PC-9 (cell line): ENCODE data around the gene MAP3K5. TPM values are rescaled to one million over a fixed set of nuclear protein-coding genes. Genes with fewer than 3 reads are reported as not detected.

ENCODE experiments used
- BruUV-seq: library from RNA; stranded (reverse); fragments of 400-500 nt; replicated peaks from 2 replicates; lab custom pipeline; 2021; lab: Mats Ljungman, UMichigan
- CTCF ChIA-PET: fragments of 300-600 bp; sonication (Branson Sonifier 250); formaldehyde crosslinking; loops from one replicate; lab custom pipeline; 2022; ENCODE audit warnings: antibody characterized with exemption; lab: Charles Lee
- POLR2A ChIA-PET: fragments of 300-600 bp; sonication (Branson Sonifier 250); formaldehyde crosslinking; loops from one replicate; lab custom pipeline; 2022; ENCODE audit warnings: antibody characterized with exemption; ENCODE audit not compliant: unreplicated experiment; lab: Charles Lee
- DNase-seq, 2 experiments: peaks; one replicate each; pipeline versions ENCODE4 v3.0.0 to v3.0.0-alpha.2; 2015 to 2022; ENCODE audit warnings: mixed read lengths in 1 of 2
- H2AFZ ChIP-seq: fragments of 200-600 bp; sonication (generic); 2 replicates; pipeline ENCODE4 v1.8.1; 2017; ENCODE audit warnings: antibody characterized with exemption
- H3F3A ChIP-seq: fragments of 200-600 bp; sonication (generic); 2 replicates; pipeline ENCODE4 v1.8.1; 2017; ENCODE audit warnings: antibody characterized with exemption, mild to moderate bottlenecking, low read depth; ENCODE audit not compliant: insufficient read depth
- H3K27ac ChIP-seq: fragments of 200-600 bp; sonication (generic); 2 replicates; pipeline ENCODE4 v1.6.1; 2016; ENCODE audit warnings: mixed run types
- H3K27me3 ChIP-seq: fragments of 200-600 bp; sonication (generic); 2 replicates; pipeline ENCODE4 v1.6.1; 2016; ENCODE audit warnings: low read depth, mixed run types; ENCODE audit not compliant: insufficient read depth
- H3K36me3 ChIP-seq: fragments of 200-600 bp; sonication (generic); 2 replicates; pipeline ENCODE4 v1.6.1; 2016; ENCODE audit warnings: low read depth, mixed run types
- H3K4me1 ChIP-seq: fragments of 200-600 bp; sonication (generic); replicated peaks from 2 replicates; pipeline ENCODE4 v1.6.1; 2016; ENCODE audit warnings: mixed run types; ENCODE audit not compliant: insufficient read depth
- H3K4me2 ChIP-seq: fragments of 200-600 bp; sonication (generic); 2 replicates; pipeline ENCODE4 v1.6.1; 2017; ENCODE audit warnings: mixed run types
- H3K4me3 ChIP-seq: fragments of 200-600 bp; sonication (generic); 2 replicates; pipeline ENCODE4 v1.6.1; 2016; ENCODE audit warnings: mixed run types
- H3K79me2 ChIP-seq: fragments of 200-600 bp; sonication (generic); 2 replicates; pipeline ENCODE4 v1.6.1; 2017; ENCODE audit warnings: low read depth, mixed run types
- H3K9me2 ChIP-seq: fragments of 200-600 bp; sonication (generic); 2 replicates; pipeline ENCODE4 v1.8.1; 2017; ENCODE audit warnings: mild to moderate bottlenecking; ENCODE audit not compliant: insufficient read depth
- H3K9me3 ChIP-seq: fragments of 200-600 bp; sonication (generic); 2 replicates; pipeline ENCODE4 v1.8.1; 2016; ENCODE audit warnings: low read depth; ENCODE audit not compliant: insufficient read depth
- H4K20me1 ChIP-seq: fragments of 200-600 bp; sonication (generic); 2 replicates; pipeline ENCODE4 v1.8.1; 2017; ENCODE audit not compliant: insufficient read depth
- CTCF ChIP-seq: fragments of 200-600 bp; sonication (generic); conservative IDR thresholded peaks from 2 replicates; pipeline ENCODE4 v1.6.1; 2017; ENCODE audit warnings: mixed run types, antibody characterized with exemption, mild to moderate bottlenecking, moderate library complexity
- EZH2 ChIP-seq: fragments of 200-600 bp; sonication (generic); IDR thresholded peaks from 2 replicates; pipeline ENCODE4 v1.8.0; 2017; ENCODE audit warnings: antibody characterized with exemption, low read depth
- intact Hi-C: fragments of 100-400 bp; cut with micrococcal nuclease; formaldehyde crosslinking; loops from one replicate; pipeline ENCODE4 v1.10.0; 2022; ENCODE audit not compliant: unreplicated experiment
- total RNA-seq: library from RNA; stranded (reverse); gene quantifications from 2 replicates; pipeline ENCODE4 v1.2.3, GENCODE V29; 2021

The MAP3K5 gene
- total RNA-seq, 1 experiment from 2014 or later, result 10.9 TPM

- no TSS peak for BruUV-seq
- Histone ChIP-seq H3F3A (peaks cover 8% of the 10 kb centered on the region; the same call in 1 of the 2 replicates), H3K36me3 (peaks cover 8% of the 10 kb centered on the region; the same call in 1 of the 2 replicates), H3K4me2 (no peak overlapping the region), H3K4me1 (peaks cover 24% of the 10 kb centered on the region), H3K4me3 (no peak overlapping the region), H3K27ac (no peak overlapping the region), H4K20me1 (no peaks in the 10 kb centered on the region), H3K9me2 (no peaks in the 10 kb centered on the region), H3K9me3 (no peaks in the 10 kb centered on the region), H2AFZ (no peak overlapping the region), H3K79me2 (peaks cover 16% of the 10 kb centered on the region), H3K27me3 (no peaks in the 10 kb centered on the region)
- TF ChIP-seq EZH2 (no peak), CTCF (no peak)
- ChIA-PET CTCF (no interaction called here), POLR2A (no interaction called here)
- no peak for DNase-seq
- intact Hi-C loops, result loop anchor here (5.0 kb wide), 2 partner anchors 301 to 1046 kb away; partner anchors contain the start of gene MTFR2
Measured at GRCh38 chr6:136553166-136553787, 239.0 kb downstream of the MAP3K5 start.

GRCh38 chr6:136552054-136552453 is 240.2 kb downstream of the MAP3K5 start:
- Histone ChIP-seq H3K79me2 (peaks cover 29% of the 10 kb centered on the region), H3K9me3 (no peaks in the 10 kb centered on the region), H3K4me3 (no peak overlapping the region), H3K27ac (no peak overlapping the region), H3K4me1 (peaks cover 28% of the 10 kb centered on the region), H2AFZ (no peak overlapping the region), H3K4me2 (peak overlapping the region; percentile 77), H3F3A (peaks cover 8% of the 10 kb centered on the region; the same call in 1 of the 2 replicates), H3K27me3 (no peaks in the 10 kb centered on the region), H4K20me1 (peaks cover 2% of the 10 kb centered on the region), H3K36me3 (peaks cover 2% of the 10 kb centered on the region; the same call in 1 of the 2 replicates), H3K9me2 (no peaks in the 10 kb centered on the region)
- no TSS peak for BruUV-seq
- ChIA-PET POLR2A (no interaction called here), CTCF (interaction anchor here (0.6 to 1.5 kb wide), 2 partner anchors 240 to 1810 kb away, joined by 3 to 4 read pairs; partner anchors contain the start of gene MAP3K5)
- DNase-seq, result no peak
- TF ChIP-seq EZH2 (no peak), CTCF (no peak)
- intact Hi-C loops, result loop anchor here (5.0 kb wide), 2 partner anchors 300 to 1045 kb away; partner anchors contain the start of gene MTFR2

- Histone ChIP-seq H3K9me2 (no peaks in the 10 kb centered on the region), H3K4me3 (peak overlapping the region; percentile 85), H3K27ac (peak overlapping the region; percentile 10), H3F3A (peaks cover 8% of the 10 kb centered on the region; the same call in 1 of the 2 replicates), H3K9me3 (no peaks in the 10 kb centered on the region), H3K27me3 (no peaks in the 10 kb centered on the region), H3K36me3 (no peaks in the 10 kb centered on the region), H3K4me1 (peaks cover 28% of the 10 kb centered on the region), H3K4me2 (peak overlapping the region; percentile 77), H3K79me2 (peaks cover 38% of the 10 kb centered on the region), H2AFZ (peak overlapping the region; percentile 88), H4K20me1 (peaks cover 10% of the 10 kb centered on the region)
- CTCF ChIA-PET, result interaction anchor here (0.6 to 1.5 kb wide), 7 partner anchors 90 to 1016 kb away, joined by 3 to 4 read pairs (median 4); partner anchors contain the start of gene MAP3K5
- DNase-seq, result no peak
- intact Hi-C loops, result loop anchor here (2.0 to 5.0 kb wide), 3 partner anchors 262 to 1044 kb away; partner anchors contain the start of genes BCLAF1 and MTFR2
- BruUV-seq, result TSS peak; percentile 63
- TF ChIP-seq CTCF, result no peak
- TF ChIP-seq EZH2, result no peak
- POLR2A ChIA-PET, result interaction anchor here (1.2 to 1.7 kb wide), 2 partner anchors 241 to 261 kb away, joined by 4 read pairs; partner anchors contain the start of genes BCLAF1 and MAP3K5
Measured at GRCh38 chr6:136551103-136551502, 241.2 kb downstream of the MAP3K5 start.
